IMR-90 (cell line): ENCODE measurements around the gene CPXM2. TPM values are rescaled to one million over a fixed set of nuclear protein-coding genes. Genes with fewer than 3 reads are reported as not detected.

Source experiments
- ATAC-seq: fragments of 200-7000 bp; cut with Tn5 transposase; 2 replicates; pipeline ENCODE4 v1.9.1; 2020; ENCODE audit warnings: low read depth, mild to moderate bottlenecking, moderate library complexity
- BruUV-seq: library from RNA; stranded (reverse); fragments of 400-500 nt; replicated peaks from 2 replicates; lab custom pipeline; 2021; lab: Mats Ljungman, UMichigan
- CTCF ChIA-PET: fragments of 300-600 bp; formaldehyde crosslinking; extraction: SDS; loops from one replicate; lab custom pipeline; 2021; ENCODE audit warnings: antibody characterized with exemption; lab: Yijun Ruan, JAX
- POLR2A ChIA-PET: fragments of 300-600 bp; sonication (Branson Sonifier 250); formaldehyde crosslinking; loops from one replicate; lab custom pipeline; 2022; ENCODE audit warnings: antibody characterized with exemption; ENCODE audit not compliant: unreplicated experiment; lab: Charles Lee
- DNase-seq: peaks from one replicate; pipeline ENCODE4 v3.0.0; 2013
- H2AFZ ChIP-seq: replicated peaks from 2 replicates; pipeline ENCODE3; 2013; ENCODE audit warnings: low read length, mild to moderate bottlenecking; ENCODE audit not compliant: poor library complexity
- H2AK5ac ChIP-seq: 2 replicates; pipeline ENCODE4 v1.6.1; 2013; ENCODE audit warnings: low read depth, low read length, inconsistent platforms
- H2AK9ac ChIP-seq: replicated peaks from 2 replicates; pipeline ENCODE3; 2013; ENCODE audit warnings: mild to moderate bottlenecking, low read depth, low read length, moderate library complexity; ENCODE audit not compliant: poor library complexity
- H2BK120ac ChIP-seq: 2 replicates; pipeline ENCODE4 v1.6.1; 2013; ENCODE audit warnings: low read depth, low read length, inconsistent platforms
- H2BK15ac ChIP-seq: 3 replicates; pipeline ENCODE4 v1.6.1; 2013; ENCODE audit warnings: low read depth, low read length, inconsistent platforms
- H2BK20ac ChIP-seq: 2 replicates; pipeline ENCODE4 v1.6.1; 2013; ENCODE audit warnings: low read depth, mild to moderate bottlenecking, inconsistent platforms, low read length, moderate library complexity
- H2BK5ac ChIP-seq: 2 replicates; pipeline ENCODE4 v1.6.1; 2013; ENCODE audit warnings: mild to moderate bottlenecking, low read depth, low read length, inconsistent platforms; ENCODE audit not compliant: poor library complexity, severe bottlenecking
- H3K14ac ChIP-seq: replicated peaks from 2 replicates; pipeline ENCODE4 v1.6.1; 2013; ENCODE audit warnings: low read depth, low read length, inconsistent platforms
- H3K18ac ChIP-seq: 2 replicates; pipeline ENCODE4 v1.6.1; 2013; ENCODE audit warnings: low read depth, low read length, control low read depth
- H3K23ac ChIP-seq: 2 replicates; pipeline ENCODE4 v1.6.1; 2013; ENCODE audit warnings: low read depth, low read length, inconsistent platforms
- H3K27ac ChIP-seq: 2 replicates; pipeline ENCODE4 v1.5.1; 2013; ENCODE audit warnings: mild to moderate bottlenecking, control low read depth, low read length; ENCODE audit not compliant: insufficient read depth
- H3K27me3 ChIP-seq: 2 replicates; pipeline ENCODE4 v1.6.1; 2013; ENCODE audit warnings: low read length; ENCODE audit not compliant: control insufficient read depth, insufficient read depth
- H3K36me3 ChIP-seq: 2 replicates; pipeline ENCODE4 v1.6.1; 2013; ENCODE audit warnings: low read length, mixed read lengths; ENCODE audit not compliant: control insufficient read depth, insufficient read depth
- H3K4ac ChIP-seq: 2 replicates; pipeline ENCODE4 v1.6.1; 2013; ENCODE audit warnings: low read depth, low read length, inconsistent platforms
- H3K4me1 ChIP-seq: 2 replicates; pipeline ENCODE4 v1.6.1; 2013; ENCODE audit warnings: low read length, mixed read lengths; ENCODE audit not compliant: control insufficient read depth, insufficient read depth
- H3K4me2 ChIP-seq: 2 replicates; pipeline ENCODE4 v1.6.1; 2013; ENCODE audit warnings: low read depth, mild to moderate bottlenecking, control low read depth, low read length, moderate library complexity
- H3K4me3 ChIP-seq: 2 replicates; pipeline ENCODE4 v1.5.1; 2013; ENCODE audit warnings: low read depth, mild to moderate bottlenecking, control low read depth, low read length, moderate library complexity; ENCODE audit not compliant: insufficient read depth
- H3K56ac ChIP-seq: 2 replicates; pipeline ENCODE4 v1.6.1; 2013; ENCODE audit warnings: low read length, inconsistent platforms; ENCODE audit not compliant: insufficient read depth; ENCODE audit errors: extremely low read depth
- H3K79me1 ChIP-seq, 2 experiments: 2 replicates each; pipeline ENCODE4 v1.6.1; 2013; ENCODE audit warnings: low read length in 2 of 2, inconsistent platforms in 1 of 2, low read depth in 1 of 2
- H3K9ac ChIP-seq: 2 replicates; pipeline ENCODE4 v1.6.1; 2013; ENCODE audit warnings: low read depth, low read length, control low read depth
- H3K9me1 ChIP-seq: 2 replicates; pipeline ENCODE4 v1.6.1; 2013; ENCODE audit warnings: low read length, inconsistent platforms; ENCODE audit not compliant: insufficient read depth
- H3K9me3 ChIP-seq: 2 replicates; pipeline ENCODE4 v1.6.1; 2013; ENCODE audit warnings: low read length; ENCODE audit not compliant: control insufficient read depth, insufficient read depth
- H4K20me1 ChIP-seq: 2 replicates; pipeline ENCODE4 v1.6.1; 2013; ENCODE audit warnings: low read length, inconsistent platforms; ENCODE audit not compliant: insufficient read depth
- H4K5ac ChIP-seq: 2 replicates; pipeline ENCODE4 v1.6.1; 2013; ENCODE audit warnings: mild to moderate bottlenecking, low read depth, low read length, control low read depth
- H4K8ac ChIP-seq, 2 experiments: 2 replicates each; pipeline ENCODE4 v1.6.1; 2013; ENCODE audit warnings: low read depth in 2 of 2, low read length in 2 of 2, control low read depth in 1 of 2, inconsistent platforms in 1 of 2
- H4K91ac ChIP-seq: 2 replicates; pipeline ENCODE4 v1.6.1; 2013; ENCODE audit warnings: low read depth, low read length, inconsistent platforms; ENCODE audit not compliant: insufficient read depth
- BHLHE40 ChIP-seq: fragments of 150-350 bp; IDR thresholded peaks from 2 replicates; pipeline ENCODE4 v1.6.1; 2016; ENCODE audit warnings: mild to moderate bottlenecking, low read depth, low read length
- CEBPB ChIP-seq: IDR thresholded peaks from 2 replicates; pipeline ENCODE4 v1.6.1; 2012; ENCODE audit warnings: low read depth, low read length, improper control_type of control experiment
- CTCF ChIP-seq: conservative IDR thresholded peaks from 2 replicates; pipeline ENCODE4 v1.5.1; 2012; ENCODE audit warnings: mild to moderate bottlenecking, low read depth, low read length, improper control_type of control experiment
- FOS ChIP-seq: fragments of 150-350 bp; IDR thresholded peaks from 2 replicates; pipeline ENCODE4 v1.6.1; 2016; ENCODE audit warnings: low read depth, low read length
- MAFK ChIP-seq: IDR thresholded peaks from 2 replicates; pipeline ENCODE4 v1.6.1; 2012; ENCODE audit warnings: low read depth, low read length, improper control_type of control experiment
- MAZ ChIP-seq: IDR thresholded peaks from 2 replicates; pipeline ENCODE4 v1.6.1; 2012; ENCODE audit warnings: low read depth, mild to moderate bottlenecking, low read length, improper control_type of control experiment, moderate library complexity, borderline replicate concordance
- NFE2L2 ChIP-seq: fragments of 150-350 bp; IDR thresholded peaks from 2 replicates; pipeline ENCODE4 v1.6.1; 2016; ENCODE audit warnings: low read depth, mild to moderate bottlenecking, low read length
- POLR2A ChIP-seq: IDR thresholded peaks from 2 replicates; pipeline ENCODE4 v1.6.1; 2012; ENCODE audit warnings: mild to moderate bottlenecking, low read depth, low read length
- RCOR1 ChIP-seq: IDR thresholded peaks from 2 replicates; pipeline ENCODE4 v1.6.1; 2012; ENCODE audit warnings: mild to moderate bottlenecking, low read length, improper control_type of control experiment; ENCODE audit not compliant: insufficient replicate concordance
- RFX5 ChIP-seq: IDR thresholded peaks from 2 replicates; pipeline ENCODE4 v1.8.0; 2012; ENCODE audit warnings: low read depth, mild to moderate bottlenecking, low read length, moderate library complexity
- SMC3 ChIP-seq: fragments of 150-350 bp; IDR thresholded peaks from 2 replicates; pipeline ENCODE4 v1.6.1; 2016; ENCODE audit warnings: low read depth, mild to moderate bottlenecking, antibody characterized with exemption, low read length, moderate library complexity
- USF2 ChIP-seq: fragments of 150-350 bp; IDR thresholded peaks from 2 replicates; pipeline ENCODE4 v1.6.1; 2017; ENCODE audit warnings: mild to moderate bottlenecking, antibody characterized with exemption, low read length, low read depth
- WGBS, 2 experiments: methylation state at CpG; one replicate each; pipeline versions ENCODE4 v1.1.5 to v1.1.7; 2013; ENCODE audit warnings: missing lambda C conversion rate in 2 of 2; ENCODE audit not compliant: insufficient read length in 1 of 2; ENCODE audit errors: extremely low coverage in 2 of 2; 5-methylcytosine and 5-hydroxymethylcytosine counted together
- dilution Hi-C: fragments of 300-500 bp; cut with HindIII; formaldehyde crosslinking; loops from one replicate; pipeline ENCODE4 v1.14.3; 2018; ENCODE audit warnings: low sequenced_read_pairs; ENCODE audit not compliant: unreplicated experiment
- in situ Hi-C: fragments of 300-500 bp; cut with MboI; formaldehyde crosslinking; loops from 3 replicates; pipeline ENCODE4 v1.14.3; 2019; ENCODE audit warnings: low sequenced_read_pairs, inconsistent platforms, mixed read lengths
- intact Hi-C: fragments of 100-400 bp; cut with micrococcal nuclease; formaldehyde crosslinking; loops from 2 replicates; pipeline ENCODE4 v1.10.0; 2022
- polyA plus RNA-seq, 3 experiments: library from polyadenylated mRNA; depleted of rRNA; stranded (reverse); fragments of >200 nt; gene quantifications; 2 replicates each; pipeline ENCODE4 v1.2.3, GENCODE V29; 2012; ENCODE audit warnings: low replicate concordance in 1 of 3
- total RNA-seq: library from RNA; depleted of rRNA; stranded (reverse); fragments of >200 nt; gene quantifications from 2 replicates; pipeline ENCODE4 v1.2.3, GENCODE V29; 2012

The CPXM2 gene
- total and polyA plus RNA-seq, 2 of the 4 experiments (the other 2 are of a cell fraction), result not detected

GRCh38 chr10:123724747-123725146 is 166.9 kb downstream of the CPXM2 start:
- no peaks in the 10 kb centered on the region for H4K20me1 ChIP-seq
- BruUV-seq, result no TSS peak
- no peak overlapping the region for H4K91ac ChIP-seq
- no peak overlapping the region for H3K56ac ChIP-seq
- H3K9ac ChIP-seq, result no peak overlapping the region
- POLR2A ChIA-PET, result no interaction called here
- DNase-seq (no peak), ATAC-seq (no peak)
- TF ChIP-seq BHLHE40 (no peak), USF2 (no peak), RCOR1 (no peak), MAFK (no peak), POLR2A (no peak), FOS (no peak), SMC3 (no peak), MAZ (no peak), CEBPB (no peak), RFX5 (no peak), CTCF (no peak), NFE2L2 (no peak)
- no peak overlapping the region for H2BK20ac ChIP-seq
- no peak overlapping the region for H2BK120ac ChIP-seq
- intact Hi-C loops, result no loop called here
- no peaks in the 10 kb centered on the region for H3K27me3 ChIP-seq
- no peak overlapping the region for H2AFZ ChIP-seq
- H3K14ac ChIP-seq, result no peak overlapping the region
- H3K4ac ChIP-seq, result no peak overlapping the region
- H3K36me3 ChIP-seq, result no peaks in the 10 kb centered on the region
- CTCF ChIA-PET, result no interaction called here
- no peak overlapping the region for H4K5ac ChIP-seq
- H3K23ac ChIP-seq, result no peak overlapping the region
- H3K18ac ChIP-seq, result no peak overlapping the region
- no peak overlapping the region for H3K4me3 ChIP-seq
- no peak overlapping the region for H3K27ac ChIP-seq
- no peak overlapping the region for H2AK5ac ChIP-seq
- H2BK15ac ChIP-seq, result no peak overlapping the region
- no CpG with 5 or more reads among the region's 12 CpGs for WGBS, 2 experiments
- no peak overlapping the region for H4K8ac ChIP-seq
- in situ Hi-C loops, result no loop called here
- dilution Hi-C loops, result no loop called here
- no peaks in the 10 kb centered on the region for H3K79me1 ChIP-seq
- H3K4me2 ChIP-seq, result no peak overlapping the region
- no peaks in the 10 kb centered on the region for H3K4me1 ChIP-seq
- H2AK9ac ChIP-seq, result no peak overlapping the region
- H2BK5ac ChIP-seq, result no peak overlapping the region
- H3K9me1 ChIP-seq, result no peaks in the 10 kb centered on the region
- H3K9me3 ChIP-seq, result peaks cover 39% of the 10 kb centered on the region
